Stimulated activated CD4-positive, alpha-beta T cell treated with anti-CD3 and anti-CD28 coated beads, Interleukin-1b, Interleukin-23, amount 100 ng/mL, for 4 hours (primary cell): ENCODE results near the gene ZKSCAN5.
"Not testable (repeated sequence)": the region's sequence is repeated elsewhere in the genome, so short reads cannot be mapped to it uniquely, and the experiment has no call there.

Experiments used
- DNase-seq, 2 donors: peaks; one replicate each; pipeline ENCODE4 v3.0.0-alpha.2; 2020; ENCODE audit warnings: low read depth in 2 of 2

ZKSCAN5 gene

GRCh38 chr7:99551767-99552463 lies 47.5 kb downstream of the ZKSCAN5 start, which contains the start of gene FAM200A:
TSS of gene FAM200A (minus strand) at chr7:99552114. CDS start at chr7:99548407, 3,707 bp downstream.
- DNase-seq = peak; percentile 73 to 74

- DNase-seq = no peak
Measured at GRCh38 chr7:99553039-99553438, 48.6 kb downstream of the ZKSCAN5 start.

GRCh38 chr7:99554939-99555338 lies 50.5 kb downstream of the ZKSCAN5 start:
- DNase-seq = no peak

- DNase-seq = no peak
Measured at GRCh38 chr7:99557196-99557607, 52.7 kb downstream of the ZKSCAN5 start.

GRCh38 chr7:99557940-99558305 lies 53.5 kb downstream of the ZKSCAN5 start:
- DNase-seq = no peak

GRCh38 chr7:99558306-99559174 lies 54.1 kb downstream of the ZKSCAN5 start, which contains the start of gene ZNF655:
TSS of gene ZNF655 (plus strand) at chr7:99558642. CDS start at chr7:99560560, 1,918 bp downstream.
- DNase-seq = peak; percentile 75 to 80

GRCh38 chr7:99559175-99559915 lies 54.9 kb downstream of the ZKSCAN5 start:
- DNase-seq = no peak

- DNase-seq = no peak
Measured at GRCh38 chr7:99560834-99561736, 56.6 kb downstream of the ZKSCAN5 start.

GRCh38 chr7:99561737-99562051 lies 57.2 kb downstream of the ZKSCAN5 start:
- no peak for DNase-seq

- no peak for DNase-seq
Measured at GRCh38 chr7:99562114-99562784, 57.8 kb downstream of the ZKSCAN5 start.

GRCh38 chr7:99562832-99563231 lies 58.4 kb downstream of the ZKSCAN5 start:
- no peak for DNase-seq

GRCh38 chr7:99563650-99564049 lies 59.2 kb downstream of the ZKSCAN5 start:
- DNase-seq = no peak

- DNase-seq = not testable (repeated sequence)
Measured at GRCh38 chr7:99568770-99569169, 64.3 kb downstream of the ZKSCAN5 start.

- DNase-seq = no peak
Measured at GRCh38 chr7:99571768-99572167, 67.3 kb downstream of the ZKSCAN5 start.

GRCh38 chr7:99573257-99573656 lies 68.8 kb downstream of the ZKSCAN5 start:
- DNase-seq = no peak

- DNase-seq = no peak
Measured at GRCh38 chr7:99576251-99576650, 71.8 kb downstream of the ZKSCAN5 start.

GRCh38 chr7:99579281-99579955 lies 75.0 kb downstream of the ZKSCAN5 start:
- no peak for DNase-seq

- peak; percentile 51 to 53 for DNase-seq
Measured at GRCh38 chr7:99579956-99580777, 75.7 kb downstream of the ZKSCAN5 start.

GRCh38 chr7:99580778-99581332 lies 76.4 kb downstream of the ZKSCAN5 start:
- not testable (repeated sequence) for DNase-seq
